ENCODE data around the gene NAV2.

DNA sequence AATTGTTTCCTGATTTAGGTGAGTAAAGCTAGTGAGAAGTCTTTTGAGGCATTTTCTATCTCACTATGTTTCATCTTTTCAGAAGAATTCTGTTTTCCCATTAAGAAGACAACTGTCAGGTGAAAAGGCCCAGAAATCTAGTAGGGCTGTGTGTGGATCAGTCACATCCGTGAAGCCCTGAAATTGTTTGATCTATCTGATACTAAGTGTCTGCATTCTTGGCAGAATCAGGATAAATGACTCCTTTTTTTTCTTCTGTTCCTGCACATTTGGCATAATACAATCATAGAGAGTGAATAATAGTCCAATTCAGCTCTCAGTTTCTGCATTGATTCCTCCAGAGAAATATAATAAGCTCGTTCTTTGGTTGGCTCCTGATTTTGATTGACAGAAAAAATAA is 208.3 kb downstream of the NAV2 start:
- TF ChIP-seq, protein P1, sequence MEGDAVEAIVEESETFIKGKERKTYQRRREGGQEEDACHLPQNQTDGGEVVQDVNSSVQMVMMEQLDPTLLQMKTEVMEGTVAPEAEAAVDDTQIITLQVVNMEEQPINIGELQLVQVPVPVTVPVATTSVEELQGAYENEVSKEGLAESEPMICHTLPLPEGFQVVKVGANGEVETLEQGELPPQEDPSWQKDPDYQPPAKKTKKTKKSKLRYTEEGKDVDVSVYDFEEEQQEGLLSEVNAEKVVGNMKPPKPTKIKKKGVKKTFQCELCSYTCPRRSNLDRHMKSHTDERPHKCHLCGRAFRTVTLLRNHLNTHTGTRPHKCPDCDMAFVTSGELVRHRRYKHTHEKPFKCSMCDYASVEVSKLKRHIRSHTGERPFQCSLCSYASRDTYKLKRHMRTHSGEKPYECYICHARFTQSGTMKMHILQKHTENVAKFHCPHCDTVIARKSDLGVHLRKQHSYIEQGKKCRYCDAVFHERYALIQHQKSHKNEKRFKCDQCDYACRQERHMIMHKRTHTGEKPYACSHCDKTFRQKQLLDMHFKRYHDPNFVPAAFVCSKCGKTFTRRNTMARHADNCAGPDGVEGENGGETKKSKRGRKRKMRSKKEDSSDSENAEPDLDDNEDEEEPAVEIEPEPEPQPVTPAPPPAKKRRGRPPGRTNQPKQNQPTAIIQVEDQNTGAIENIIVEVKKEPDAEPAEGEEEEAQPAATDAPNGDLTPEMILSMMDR (IDR thresholded peaks at IDR 0.05; ENCODE audit: poor library complexity, severe bottlenecking) = no peak
- peak; percentile 85 for TF ChIP-seq POLR2AphosphoS5 (IDR thresholded peaks at IDR 0.05)

Data from neural cell (in vitro differentiated cells).